Measurements from ENCODE around the gene CPNE1. TPM values are rescaled to one million over a fixed set of nuclear protein-coding genes. Genes with fewer than 3 reads are reported as not detected.

CPNE1 gene
- total RNA-seq, 1 donor from 2014 or later, result 49.6 TPM

DNA sequence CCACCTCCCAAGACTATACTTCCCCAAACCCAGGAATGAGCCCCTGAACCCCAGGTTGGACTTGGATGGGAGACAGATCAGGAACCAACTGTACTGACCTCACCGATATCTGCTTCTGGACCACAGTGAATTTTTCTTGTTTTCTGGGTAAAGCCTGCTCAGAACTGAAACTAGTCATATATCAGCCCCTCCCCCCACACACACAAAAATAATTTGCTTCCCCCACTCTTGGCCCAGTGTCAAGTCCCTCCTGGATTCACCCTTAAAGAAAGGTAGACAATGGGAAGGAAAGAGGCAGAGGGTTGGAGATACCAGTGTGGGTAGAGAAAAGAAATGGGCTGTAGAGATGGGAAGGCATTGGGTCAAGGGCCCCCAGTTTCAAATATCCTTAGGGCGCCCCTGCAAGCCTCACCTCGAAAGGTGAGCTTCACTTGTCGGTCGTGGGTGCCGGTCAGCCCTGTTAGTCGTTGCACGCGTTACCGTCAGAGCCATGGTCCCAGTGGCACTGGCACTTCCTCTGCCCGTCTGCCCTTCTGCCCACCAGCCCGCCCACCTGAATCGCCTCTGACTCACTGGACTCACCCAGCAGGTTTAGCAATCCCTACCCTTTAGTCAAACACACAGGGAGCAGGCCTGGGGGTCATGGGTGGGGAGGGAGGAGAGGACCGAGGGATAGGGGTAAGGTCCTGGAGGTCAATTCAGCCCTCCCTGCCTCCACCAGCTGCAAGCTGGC lies 57.5 kb downstream of the CPNE1 start:
- ATAC-seq (no peak), DNase-seq (ENCODE audit: missing footprints) (no peak)
- intact Hi-C loops (cut with DNase I), result no loop called here

DNA sequence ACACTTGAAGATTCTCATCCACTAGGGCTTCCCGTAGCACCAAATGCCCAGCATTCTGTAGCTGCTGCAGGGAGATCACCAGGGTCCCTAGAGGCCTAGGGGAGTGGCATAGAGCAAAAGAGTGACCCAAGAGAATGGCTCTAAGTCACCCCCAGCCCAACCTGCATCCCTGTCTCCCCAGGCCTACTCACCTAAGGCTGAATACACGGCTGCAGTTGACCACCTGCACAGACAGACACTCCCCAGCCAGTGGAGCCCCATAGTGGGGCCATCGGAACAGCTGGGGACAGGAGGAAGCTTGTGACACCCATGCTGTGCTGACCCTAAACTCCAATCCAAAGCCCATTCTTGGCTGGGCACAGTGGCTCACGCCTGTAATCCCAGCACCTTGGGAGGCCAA lies 58.6 kb downstream of the CPNE1 start:
- intact Hi-C loops (cut with DNase I), result no loop called here
- no peak for DNase-seq (ENCODE audit: missing footprints)
- ATAC-seq, result no peak

DNA sequence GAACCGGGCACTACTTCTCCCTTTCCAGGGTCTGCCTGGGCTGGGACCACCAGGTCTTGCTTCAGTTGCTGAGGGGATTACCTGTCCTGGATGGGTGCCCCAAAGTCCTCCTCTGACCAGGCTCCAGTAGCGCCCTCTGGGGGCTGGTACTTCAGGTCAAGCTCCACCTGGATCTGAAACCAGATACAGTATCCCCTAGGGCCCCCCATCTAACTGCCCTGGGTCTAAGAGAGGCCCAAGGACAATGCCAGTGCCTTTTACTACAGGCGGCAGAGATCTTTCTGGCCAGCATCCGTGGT lies 60.3 kb downstream of the CPNE1 start:
- DNase-seq (ENCODE audit: missing footprints) (no peak), ATAC-seq (no peak)
- intact Hi-C loops (cut with DNase I), result loop anchor here (5.0 kb wide), 1 partner anchor 93 kb away; the partner anchor contains the start of genes NFS1 and ROMO1

DNA sequence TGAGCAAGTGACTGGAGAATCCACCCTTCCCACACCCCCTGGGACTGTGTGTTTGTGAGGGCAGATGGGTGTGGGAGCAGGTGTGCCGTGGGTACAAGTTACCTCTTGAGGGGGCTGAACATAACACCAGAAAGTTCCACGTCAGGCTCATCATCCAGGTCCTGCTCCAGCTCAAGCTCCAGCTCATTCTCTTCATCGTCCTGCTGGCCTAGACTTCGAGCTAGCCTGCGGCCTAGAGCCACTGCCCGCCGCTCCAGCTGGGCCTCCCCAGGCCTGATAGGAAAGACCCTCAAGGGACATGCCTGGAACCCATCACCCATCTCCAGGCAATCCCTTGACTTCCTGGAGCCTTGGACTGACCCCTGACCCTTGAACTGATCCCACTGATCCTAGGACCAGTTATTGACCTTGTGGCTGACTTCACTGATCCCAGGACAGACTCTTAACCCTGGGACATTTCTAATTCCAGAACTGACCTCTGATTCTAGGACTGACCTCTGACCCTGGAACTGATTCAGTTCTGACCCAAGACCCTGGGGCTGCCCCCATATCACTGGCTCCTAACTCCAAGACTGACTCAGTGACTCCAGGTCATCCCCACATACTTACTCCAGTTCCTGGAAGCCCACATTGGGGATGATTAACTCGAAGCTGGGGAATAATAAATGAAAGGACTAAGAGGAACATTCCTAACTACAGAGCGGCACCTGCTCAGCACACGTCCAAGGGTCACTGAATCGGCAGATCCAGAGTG lies 60.8 kb downstream of the CPNE1 start:
- intact Hi-C loops (cut with DNase I), result loop anchor here (5.0 kb wide), 1 partner anchor 93 kb away; the partner anchor contains the start of genes NFS1 and ROMO1
- no peak for DNase-seq (ENCODE audit: missing footprints)
- no peak for ATAC-seq

DNA sequence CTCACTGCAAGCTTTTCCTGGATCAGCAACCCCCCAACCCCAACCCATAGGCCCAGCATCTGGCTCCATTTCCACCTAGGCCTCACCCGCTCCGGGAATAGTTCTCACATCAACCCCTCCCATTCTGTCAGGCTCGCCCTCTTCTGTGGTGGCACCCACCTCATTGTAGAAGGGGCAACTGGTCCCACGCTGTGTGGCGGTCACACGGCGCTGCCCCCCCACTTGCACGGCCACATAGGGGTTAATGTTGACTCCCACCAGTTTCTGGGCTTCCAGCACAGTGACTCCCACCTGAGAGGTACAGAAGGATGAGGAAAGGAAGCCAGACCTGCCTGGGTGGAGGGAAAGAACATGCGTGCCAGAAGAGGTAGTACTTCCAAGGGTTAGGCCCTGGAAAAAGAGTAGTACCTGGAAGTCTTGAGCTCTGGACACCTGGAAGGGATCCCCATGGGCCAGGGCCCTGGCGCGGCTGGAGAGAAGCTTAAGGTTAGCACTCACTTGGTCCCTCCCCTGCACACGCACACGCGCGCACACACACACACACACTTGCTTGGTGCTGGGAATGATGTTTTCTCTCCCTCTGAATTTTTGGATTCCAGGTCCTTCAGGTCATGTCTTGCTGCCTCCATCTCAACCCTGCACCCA lies 61.7 kb downstream of the CPNE1 start:
- intact Hi-C loops (cut with DNase I), result loop anchor here (5.0 kb wide), 1 partner anchor 94 kb away; the partner anchor contains the start of genes NFS1 and ROMO1
- DNase-seq (ENCODE audit: missing footprints), result no peak
- ATAC-seq, result no peak

DNA sequence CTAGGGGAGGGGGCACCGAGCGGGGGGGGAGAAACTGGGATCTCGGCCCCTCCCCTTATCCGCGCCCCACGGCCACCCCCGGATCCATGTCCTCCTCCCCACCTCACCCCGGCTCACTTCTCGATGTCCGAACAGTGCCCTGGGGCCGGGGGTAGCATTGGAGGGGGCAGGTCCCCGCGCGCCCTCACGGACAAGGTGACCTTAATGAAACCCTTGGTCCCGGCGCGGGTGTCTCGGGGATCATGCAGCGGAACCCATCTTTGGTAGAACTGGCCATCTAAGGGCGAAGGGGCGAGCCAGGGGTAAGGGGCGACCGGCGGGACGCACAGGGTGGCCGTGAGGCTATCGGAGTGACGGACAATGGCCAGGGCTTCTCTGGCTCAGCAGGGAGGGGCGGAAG lies 62.7 kb downstream of the CPNE1 start:
- DNase-seq (ENCODE audit: missing footprints), result no peak
- no peak for ATAC-seq
- intact Hi-C loops (cut with DNase I), result loop anchor here (5.0 kb wide), 1 partner anchor 95 kb away; the partner anchor contains the start of genes NFS1 and ROMO1

DNA sequence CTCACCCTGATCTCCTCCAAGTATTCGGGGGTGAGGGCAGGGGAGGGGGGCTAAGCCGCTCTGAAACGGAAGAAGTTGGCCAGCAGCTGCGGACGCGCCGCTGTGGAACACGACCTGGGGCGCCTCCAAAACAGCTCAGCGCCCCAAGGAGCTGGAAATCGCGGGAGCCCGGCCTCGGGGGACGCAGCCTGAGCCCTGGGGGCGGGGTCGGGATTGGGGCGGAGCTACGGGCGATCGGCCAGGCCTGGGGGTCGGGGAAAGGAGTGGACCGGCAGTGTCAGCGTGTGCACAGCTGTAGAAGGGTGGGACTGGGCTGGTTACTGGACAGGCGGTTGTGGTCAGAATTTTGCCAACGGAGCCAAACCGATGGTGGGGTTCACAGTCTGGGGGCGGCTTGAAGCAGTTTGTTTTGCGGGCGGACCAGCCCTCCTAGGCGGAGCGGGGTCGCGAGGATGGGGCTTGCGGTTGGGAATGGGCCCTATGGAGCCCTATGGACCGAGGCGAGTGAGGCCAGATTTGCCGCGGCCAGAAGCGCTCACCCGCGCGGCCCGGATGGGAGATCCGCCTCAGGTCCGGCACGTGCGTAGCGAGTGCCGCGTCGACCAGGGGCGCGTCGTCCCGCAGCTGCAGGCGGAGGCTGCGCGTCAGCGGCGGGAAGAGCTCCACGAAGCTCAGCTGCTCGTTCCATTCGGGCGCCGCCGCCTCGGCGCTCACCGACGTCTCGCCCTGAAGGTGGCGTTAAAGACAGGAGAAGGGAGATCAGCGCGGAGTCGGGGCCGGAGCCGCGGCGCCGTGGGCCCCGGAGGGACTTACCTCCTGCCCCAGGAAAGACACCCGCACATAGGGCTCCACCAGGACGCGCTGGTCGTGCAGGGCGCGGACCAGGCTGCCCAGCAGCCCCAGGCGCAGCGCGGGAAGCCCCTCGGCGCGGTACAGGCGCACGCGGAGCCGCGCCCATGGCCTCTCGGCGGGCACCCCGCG lies 63.4 kb downstream of the CPNE1 start:
- ATAC-seq (peak; percentile 87), DNase-seq (ENCODE audit: missing footprints) (peak; percentile 91)
- intact Hi-C loops (cut with DNase I), result loop anchor here (5.0 kb wide), 1 partner anchor 96 kb away; the partner anchor contains the start of genes NFS1 and ROMO1

DNA sequence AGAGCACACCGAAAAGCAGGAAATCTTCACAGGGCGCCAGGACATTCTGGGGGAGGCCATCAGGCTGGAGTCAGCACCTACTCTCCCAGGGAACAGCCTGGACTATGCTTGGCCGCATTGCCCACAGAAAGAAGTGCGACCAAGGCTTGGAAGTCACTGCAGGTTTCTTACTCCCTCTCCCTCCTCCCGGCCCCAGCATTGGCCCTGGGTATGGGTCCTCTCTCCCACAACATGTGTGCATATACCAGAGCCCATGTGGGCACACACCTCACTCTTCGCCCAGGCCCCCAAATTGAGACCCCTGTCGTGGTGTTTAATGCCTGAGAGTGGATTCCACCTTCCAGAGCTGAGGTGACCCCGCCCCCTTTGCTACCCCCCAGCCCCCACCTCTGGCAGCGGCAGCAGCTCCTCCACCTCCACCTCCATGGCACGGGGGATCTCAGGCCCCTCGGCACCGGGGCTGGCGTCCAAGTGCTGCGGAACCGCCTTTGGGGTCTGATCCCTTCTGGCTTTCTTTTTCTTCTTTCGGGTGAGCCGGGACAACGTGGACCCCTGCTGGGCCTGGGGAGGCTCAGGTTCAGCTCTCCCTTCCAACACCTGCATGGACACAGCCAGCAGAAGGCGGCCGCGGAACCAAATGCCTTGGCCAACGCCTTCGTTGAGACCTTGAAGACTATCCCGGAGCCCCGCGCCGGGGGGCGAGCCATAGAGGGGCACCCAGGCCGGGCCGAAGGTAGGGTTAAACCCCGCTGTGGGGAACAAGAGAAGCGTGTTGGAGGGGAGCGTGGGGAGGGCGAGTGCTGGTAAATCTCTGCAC lies 64.3 kb downstream of the CPNE1 start:
- intact Hi-C loops (cut with DNase I), result loop anchor here (5.0 kb wide), 1 partner anchor 97 kb away; the partner anchor contains the start of genes NFS1 and ROMO1
- DNase-seq (ENCODE audit: missing footprints), result no peak
- no peak for ATAC-seq

DNA sequence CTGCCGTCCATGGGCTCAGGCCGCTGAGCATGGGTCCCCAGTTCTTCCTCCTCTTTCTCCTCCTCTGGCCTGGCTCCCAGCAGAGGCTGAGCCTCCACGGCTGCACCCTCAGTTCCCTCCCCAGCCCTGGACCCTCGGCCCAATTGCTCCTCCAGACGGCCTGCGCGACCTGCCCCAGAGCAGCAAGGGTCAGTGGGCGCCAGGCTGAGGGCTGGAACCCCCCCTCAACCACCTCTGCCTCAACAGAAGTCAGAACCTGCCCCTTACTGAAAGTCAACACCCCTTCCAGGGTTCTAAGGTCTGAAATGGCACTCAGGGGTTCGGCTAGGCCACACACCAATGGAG lies 65.0 kb downstream of the CPNE1 start:
- ATAC-seq (no peak), DNase-seq (ENCODE audit: missing footprints) (no peak)
- intact Hi-C loops (cut with DNase I), result loop anchor here (5.0 kb wide), 1 partner anchor 98 kb away; the partner anchor contains the start of genes NFS1 and ROMO1

DNA sequence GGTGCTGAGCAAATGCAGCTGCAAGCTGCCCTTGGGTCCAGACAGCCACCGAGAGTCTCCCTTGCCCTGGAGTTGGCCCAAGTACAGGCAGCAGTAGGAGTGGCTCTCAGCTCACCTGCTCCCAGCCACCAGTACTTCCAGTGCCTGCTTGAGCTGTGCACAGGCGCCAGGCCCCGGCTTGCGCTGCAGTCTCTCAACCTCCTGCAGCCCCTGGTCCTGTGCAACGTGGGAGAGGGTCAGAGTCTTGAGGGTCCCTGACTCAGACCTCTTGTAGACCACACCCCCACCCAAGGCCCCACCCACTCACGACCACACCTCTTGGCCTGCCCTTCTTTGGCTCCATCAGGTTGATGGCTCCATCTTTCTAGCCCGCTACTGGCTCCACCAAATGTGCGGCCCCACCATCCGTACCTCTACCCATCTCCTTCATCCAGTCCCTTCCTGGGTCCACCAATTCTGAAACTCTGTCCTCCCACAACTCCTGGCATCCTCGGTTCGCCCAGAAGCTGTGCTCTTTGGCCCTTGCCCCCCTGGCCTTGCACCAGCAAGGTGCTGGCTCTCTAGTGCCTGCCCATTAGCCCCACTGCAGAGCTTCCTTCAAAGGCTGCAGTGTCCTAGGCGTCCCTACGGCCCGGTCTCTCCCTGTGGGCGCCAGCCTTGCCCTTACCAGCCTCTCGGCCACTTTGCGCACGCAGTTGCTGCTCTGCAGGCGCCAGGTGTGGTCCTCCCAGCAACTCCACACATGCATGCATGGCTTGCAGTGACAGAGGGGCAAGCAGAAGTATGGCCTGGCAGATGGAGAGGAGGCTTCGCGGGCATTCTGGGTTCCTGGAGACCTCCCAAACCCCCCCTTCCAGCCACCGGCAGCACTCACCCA lies 65.6 kb downstream of the CPNE1 start:
- intact Hi-C loops (cut with DNase I), result no loop called here
- DNase-seq (ENCODE audit: missing footprints), result no peak
- ATAC-seq, result no peak

DNA sequence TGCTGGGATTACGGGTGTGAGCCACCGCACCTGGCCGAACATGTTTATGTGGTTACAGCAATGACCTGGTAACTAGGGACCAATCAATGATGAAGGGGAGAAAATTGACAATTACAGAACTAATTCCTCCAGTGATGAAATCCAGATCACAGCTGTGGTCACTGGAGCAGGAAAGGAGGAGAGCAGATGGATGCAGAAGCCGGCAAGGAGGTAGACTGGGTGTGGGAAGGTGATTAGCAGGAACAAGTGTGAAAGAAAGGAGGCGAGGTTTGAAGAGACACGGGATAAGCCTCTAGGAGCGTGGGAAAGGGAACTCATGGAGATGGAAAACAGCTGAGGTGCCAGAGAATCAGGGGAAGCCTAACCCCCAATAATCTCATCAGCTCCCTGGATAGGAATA lies 66.2 kb downstream of the CPNE1 start:
- DNase-seq (ENCODE audit: missing footprints), result no peak
- intact Hi-C loops (cut with DNase I), result no loop called here
- ATAC-seq, result no peak

DNA sequence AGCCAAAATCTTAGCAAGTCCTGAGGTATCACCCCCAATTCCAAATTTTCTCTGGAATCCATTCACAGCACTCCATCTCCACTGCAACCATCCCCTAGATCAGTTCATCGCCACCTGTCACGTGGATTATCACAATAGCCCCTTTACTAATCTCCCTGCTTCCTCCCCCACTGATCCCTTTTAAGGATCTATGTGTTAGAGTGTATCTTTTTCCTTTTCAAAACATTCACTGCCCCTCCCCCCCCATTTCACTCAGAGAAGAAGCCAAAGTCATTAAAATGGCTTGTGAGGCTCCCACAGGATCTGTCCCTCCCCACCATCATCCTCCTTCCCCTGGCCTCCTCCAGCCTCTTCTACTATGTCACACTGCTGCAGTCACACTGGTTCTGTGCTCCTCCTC lies 67.5 kb downstream of the CPNE1 start:
- no peak for DNase-seq (ENCODE audit: missing footprints)
- ATAC-seq, result no peak
- intact Hi-C loops (cut with DNase I), result no loop called here

DNA sequence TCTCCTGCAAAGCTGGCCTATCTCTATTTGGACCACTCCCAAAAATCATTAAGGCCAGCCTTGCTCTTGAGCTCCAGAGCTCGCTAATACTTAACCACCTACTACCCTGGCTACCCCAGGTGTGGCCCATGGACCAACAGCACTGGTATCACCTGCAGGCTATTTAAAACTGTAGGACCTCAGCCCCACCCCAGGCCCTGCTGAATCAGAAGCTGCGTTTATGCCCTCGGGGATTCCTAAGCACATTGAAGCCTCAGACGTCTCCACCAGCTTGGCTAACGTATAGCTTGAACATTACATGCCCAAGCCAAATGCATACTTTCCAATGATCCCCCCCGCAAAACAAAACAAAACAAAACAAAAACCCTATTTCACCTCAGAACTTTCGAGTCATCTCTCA lies 68.8 kb downstream of the CPNE1 start:
- ATAC-seq (no peak), DNase-seq (ENCODE audit: missing footprints) (no peak)
- intact Hi-C loops (cut with DNase I), result no loop called here

DNA sequence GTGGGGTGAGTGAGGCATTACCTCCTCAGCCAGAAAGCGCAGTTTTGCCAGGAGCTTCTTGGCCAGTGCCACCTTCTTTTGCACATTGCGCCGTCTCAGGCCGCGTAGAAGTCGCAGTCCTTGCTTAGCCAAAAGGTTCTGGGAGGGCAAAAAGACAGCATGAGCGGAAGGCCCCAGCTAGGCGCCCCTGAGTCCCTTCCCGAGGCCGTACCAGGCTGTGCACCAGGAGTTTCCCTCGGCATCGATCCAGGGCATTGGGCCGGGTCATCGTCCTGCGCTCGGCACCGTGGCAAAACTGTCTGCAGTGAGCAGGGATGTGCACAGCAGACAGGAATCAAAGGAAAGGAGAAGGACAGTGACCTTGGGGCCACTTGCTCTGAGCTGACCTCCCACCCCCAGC lies 69.2 kb downstream of the CPNE1 start:
- no peak for DNase-seq (ENCODE audit: missing footprints)
- no peak for ATAC-seq
- intact Hi-C loops (cut with DNase I), result no loop called here

DNA sequence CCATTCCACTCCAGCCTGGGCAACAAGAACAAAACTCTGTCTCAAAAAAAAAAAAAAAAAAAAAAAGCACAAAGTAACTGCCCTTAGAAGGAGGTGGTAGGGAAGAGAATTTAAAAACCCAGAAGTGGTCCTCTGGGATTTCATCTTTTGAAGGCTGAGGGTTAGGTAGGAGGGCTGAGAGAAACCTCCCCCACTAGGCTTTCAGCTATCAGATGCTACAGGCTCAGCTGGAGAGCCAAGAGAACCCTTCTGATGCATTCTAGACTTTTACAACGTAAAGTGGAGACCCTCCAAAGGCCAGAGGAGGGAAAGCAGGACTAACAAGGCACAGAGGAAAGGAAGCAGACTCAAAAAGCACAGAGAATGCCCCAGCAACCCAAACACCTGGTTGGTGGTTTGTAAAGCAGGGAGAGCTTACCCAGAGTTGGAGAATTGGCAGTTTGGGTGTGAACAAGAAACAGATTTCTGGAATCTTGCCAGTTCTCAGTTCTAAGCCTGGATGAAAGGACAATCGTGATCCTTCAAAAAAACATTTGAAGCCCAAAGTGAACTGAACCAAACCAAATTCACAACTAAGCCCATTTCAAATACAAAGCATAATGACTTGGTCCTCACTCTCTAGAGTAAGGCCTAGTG lies 72.2 kb downstream of the CPNE1 start:
- ATAC-seq (no peak), DNase-seq (ENCODE audit: missing footprints) (no peak)
- intact Hi-C loops (cut with DNase I), result no loop called here

DNA sequence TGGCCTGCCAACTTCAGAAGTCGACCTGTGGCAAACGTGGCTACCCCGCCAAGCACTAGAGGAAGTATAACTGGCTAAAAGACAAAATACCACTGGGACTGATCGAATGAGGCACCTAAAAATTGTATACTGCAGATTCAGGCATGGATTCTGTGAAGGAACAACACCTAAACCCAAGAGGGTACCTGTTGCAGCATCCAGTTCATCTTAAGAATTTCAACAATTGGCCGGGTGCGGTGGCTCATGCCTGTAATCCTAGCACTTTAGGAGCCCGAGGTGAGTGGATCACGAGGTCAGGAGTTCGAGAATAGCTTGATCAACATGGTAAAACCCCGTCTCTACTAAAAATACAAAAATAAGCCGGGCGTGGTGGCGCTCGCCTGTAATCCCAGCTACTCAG lies 76.3 kb downstream of the CPNE1 start:
- DNase-seq (ENCODE audit: missing footprints) (no peak), ATAC-seq (no peak)
- intact Hi-C loops (cut with DNase I), result no loop called here
